ENCODE data around the gene STK11. TPM values are rescaled to one million over a fixed set of nuclear protein-coding genes. Genes with fewer than 3 reads are reported as not detected.
A peak's percentile ranks its signal among the peaks of the same experiment; 100 is the strongest.

Gene STK11
- total RNA-seq, 1 experiment from 2014 or later, result 70.1 TPM

DNA sequence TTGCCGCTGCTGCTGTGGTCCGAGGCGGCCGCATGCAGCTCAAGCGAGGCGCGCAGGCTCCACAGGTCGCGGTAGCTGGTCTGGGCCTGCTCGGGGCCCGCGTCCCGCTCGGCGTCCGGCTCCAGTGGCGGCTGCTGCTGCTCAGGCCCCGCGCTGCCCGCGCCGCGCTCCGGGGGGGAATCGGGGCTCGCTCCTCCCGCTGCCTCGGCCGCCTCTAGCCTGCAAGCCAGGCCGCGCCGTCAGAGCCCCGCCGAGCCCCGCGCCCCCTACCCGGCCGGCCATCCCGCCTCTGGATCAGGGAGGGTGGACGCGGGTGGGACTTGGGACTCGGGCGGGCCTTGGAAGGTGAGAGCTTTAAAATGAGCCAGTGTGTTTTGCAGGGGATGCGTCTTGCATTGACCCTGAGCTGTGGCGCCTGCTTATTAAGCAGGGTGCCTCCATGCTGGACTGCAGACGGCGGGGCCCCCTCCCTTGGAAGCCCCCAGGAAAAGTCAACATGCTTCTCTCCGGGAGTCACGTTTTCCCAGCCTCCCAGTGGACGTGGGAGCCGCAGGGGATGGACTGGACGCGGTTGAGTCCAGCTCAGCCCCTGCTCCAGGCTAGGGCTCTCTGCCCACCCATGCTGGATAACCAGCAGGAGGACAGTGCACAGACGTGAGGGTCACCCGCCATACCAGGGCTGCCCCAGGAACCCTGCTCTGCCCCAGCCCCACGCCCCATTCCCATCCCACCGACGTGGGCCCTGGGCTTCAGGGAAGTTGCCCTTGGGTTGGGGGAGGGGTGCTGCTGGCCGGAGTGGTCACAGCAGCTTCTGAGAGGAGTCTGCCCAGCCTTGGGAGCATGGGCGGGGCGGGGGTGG is 24.6 kb downstream of the STK11 start:
- no peak for DNase-seq (ENCODE audit: low read depth in 1 of 2, low spot score in 2 of 2)
- Histone ChIP-seq H3K27me3 (replicated peaks) (no peaks in the 10 kb centered on the region), H3K4me3 (no peak overlapping the region), H3K4me1 (replicated peaks) (no peaks in the 10 kb centered on the region), H3K36me3 (peaks cover 36% of the 10 kb centered on the region), H3K9me3 (replicated peaks) (no peaks in the 10 kb centered on the region), H3K27ac (no peak overlapping the region)

DNA sequence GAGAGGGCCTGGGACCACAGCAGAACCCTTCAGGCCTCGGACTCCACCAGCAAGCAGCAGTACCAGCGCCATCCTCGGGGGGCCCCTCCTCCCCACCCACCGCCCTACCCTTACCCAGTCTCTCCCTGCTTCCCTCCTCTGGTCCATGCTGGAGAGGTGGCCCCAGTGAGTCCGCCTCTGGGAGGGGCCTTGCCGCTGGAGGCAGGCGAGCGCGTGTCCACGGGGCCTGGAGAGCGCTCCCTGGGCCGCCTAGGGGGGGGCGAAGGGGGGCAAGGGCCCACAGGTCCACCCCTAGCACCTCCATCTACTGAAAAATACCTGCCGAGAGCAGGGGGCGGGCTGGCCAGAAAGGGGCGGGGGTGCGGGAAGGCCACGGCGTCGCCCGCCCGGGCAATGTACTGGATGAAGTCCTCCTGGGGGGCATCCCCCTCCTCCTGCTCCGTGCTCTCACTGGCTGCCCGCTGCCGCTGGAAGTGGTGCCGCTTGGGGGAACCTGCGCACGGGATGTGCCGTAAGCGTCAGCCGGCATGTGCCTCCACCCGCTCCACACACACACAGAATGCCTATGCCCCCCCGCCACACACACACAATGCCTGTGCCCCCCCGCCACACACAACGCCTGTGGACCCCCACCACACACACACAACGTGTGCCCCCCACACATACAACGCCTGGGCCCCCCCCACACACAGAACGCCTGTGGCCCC is 25.4 kb downstream of the STK11 start:
- Histone ChIP-seq H3K27ac (no peak overlapping the region), H3K27me3 (replicated peaks) (no peaks in the 10 kb centered on the region), H3K4me1 (replicated peaks) (peaks cover 4% of the 10 kb centered on the region), H3K4me3 (no peak overlapping the region), H3K36me3 (peaks cover 33% of the 10 kb centered on the region), H3K9me3 (replicated peaks) (no peaks in the 10 kb centered on the region)
- no peak for DNase-seq (ENCODE audit: low read depth in 1 of 2, low spot score in 2 of 2)

DNA sequence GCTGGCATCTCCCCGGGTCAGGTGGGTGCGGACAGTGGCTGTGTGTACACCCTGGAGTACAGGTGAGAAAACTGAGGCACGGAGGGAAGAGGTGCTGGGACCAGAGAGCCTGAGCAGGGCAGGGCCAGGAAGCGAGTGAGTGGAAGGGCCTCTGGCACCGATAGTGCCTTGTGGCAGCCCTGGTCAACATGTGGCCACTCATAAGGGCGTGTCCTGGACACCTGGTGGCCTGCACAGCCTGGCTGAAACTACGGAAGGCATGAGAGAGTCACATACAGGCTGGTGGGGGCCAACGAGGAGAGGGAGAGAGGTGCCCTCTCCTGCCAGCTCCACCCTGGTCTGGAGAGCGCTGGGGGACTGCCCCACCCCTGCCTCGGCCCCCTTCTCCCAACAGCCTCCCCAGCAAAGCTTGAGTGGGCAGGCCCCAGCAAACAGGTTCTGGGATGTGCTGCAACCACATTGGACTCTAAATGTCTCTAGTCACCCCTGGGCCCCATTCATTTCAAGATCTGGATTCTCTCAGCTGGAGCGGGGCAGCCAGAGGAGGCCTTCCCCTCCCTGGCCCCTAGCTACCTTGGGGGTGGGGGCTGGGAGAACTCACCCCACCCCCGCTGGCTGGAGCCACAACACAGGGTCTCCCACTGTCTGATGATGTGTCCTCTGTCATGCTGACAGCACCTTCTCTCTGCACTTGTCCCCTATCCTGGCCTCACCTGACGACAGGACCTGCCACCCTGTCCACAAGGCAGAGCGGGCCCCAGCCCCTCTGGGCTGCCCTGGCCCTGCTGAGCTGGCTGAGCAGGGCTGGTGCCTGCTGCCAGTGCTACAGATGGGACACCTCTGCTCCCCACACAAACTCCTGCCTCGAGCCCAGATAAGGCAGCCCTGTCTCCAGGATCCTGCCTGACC is 26.4 kb downstream of the STK11 start:
- peaks cover under 1% of the 10 kb centered on the region; the same call in 1 of the 2 replicates for H3K27me3 ChIP-seq (replicated peaks)
- H3K27ac ChIP-seq, result no peak overlapping the region
- H3K36me3 ChIP-seq, result peaks cover 22% of the 10 kb centered on the region
- peaks cover 13% of the 10 kb centered on the region for H3K4me1 ChIP-seq (replicated peaks)
- H3K9me3 ChIP-seq (replicated peaks), result no peaks in the 10 kb centered on the region
- H3K4me3 ChIP-seq, result no peak overlapping the region
- DNase-seq (ENCODE audit: low read depth in 1 of 2, low spot score in 2 of 2), result no peak

DNA sequence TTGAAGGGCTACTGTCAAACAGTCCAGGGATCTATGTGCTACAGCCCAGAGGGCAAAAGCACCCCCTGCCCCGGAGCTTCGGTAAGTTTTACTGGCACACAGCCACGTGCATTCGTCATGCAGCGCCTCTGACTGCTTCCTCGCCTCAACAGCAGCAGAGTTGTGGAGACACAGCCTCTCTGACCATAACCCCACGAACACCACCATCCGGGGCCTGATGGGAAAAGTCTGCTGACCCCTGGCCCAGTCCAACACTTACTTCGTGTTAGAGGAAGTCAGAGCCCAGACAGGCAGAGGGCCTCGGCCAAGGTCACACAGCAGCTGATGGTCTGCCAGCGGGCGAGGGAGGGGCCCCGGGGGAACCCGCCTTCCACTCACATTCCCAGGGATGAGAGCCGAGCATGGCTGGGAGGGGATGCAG is 27.1 kb downstream of the STK11 start:
- Histone ChIP-seq H3K27me3 (replicated peaks) (peaks cover 5% of the 10 kb centered on the region), H3K4me3 (no peak overlapping the region), H3K27ac (no peak overlapping the region), H3K9me3 (replicated peaks) (no peaks in the 10 kb centered on the region), H3K4me1 (replicated peaks) (peaks cover 20% of the 10 kb centered on the region), H3K36me3 (peaks cover 15% of the 10 kb centered on the region)
- no peak for DNase-seq (ENCODE audit: low read depth in 1 of 2, low spot score in 2 of 2)

DNA sequence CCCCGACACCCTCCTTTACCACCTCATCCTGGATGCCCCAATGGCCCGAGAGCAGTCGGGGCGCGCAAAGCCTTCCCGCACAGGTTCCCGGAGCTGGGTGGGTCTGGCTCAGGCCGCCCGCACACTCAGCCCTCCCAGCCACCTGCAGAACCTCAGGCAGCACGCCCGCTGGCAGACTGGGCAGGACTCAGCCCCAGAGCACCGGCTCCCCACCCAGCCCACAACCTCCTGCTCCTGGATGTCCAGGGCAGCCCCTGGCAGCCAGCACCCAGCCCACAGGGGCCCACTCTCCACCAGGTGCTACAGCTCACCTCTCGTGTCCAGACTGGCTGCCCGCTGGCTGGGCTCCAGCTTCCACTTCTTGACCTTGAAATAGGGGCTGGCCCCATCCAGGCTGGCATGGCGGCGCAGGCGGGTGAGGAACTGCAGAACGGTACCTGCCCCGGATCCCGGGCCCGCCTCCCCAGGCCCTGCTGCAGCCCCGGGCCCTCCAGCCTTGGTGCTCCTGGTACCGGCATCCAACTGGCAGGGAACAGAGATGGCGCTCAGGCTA is 27.6 kb downstream of the STK11 start:
- Histone ChIP-seq H3K27ac (no peak overlapping the region), H3K4me3 (no peak overlapping the region), H3K9me3 (replicated peaks) (no peaks in the 10 kb centered on the region), H3K36me3 (peaks cover 11% of the 10 kb centered on the region), H3K27me3 (replicated peaks) (peaks cover 5% of the 10 kb centered on the region), H3K4me1 (replicated peaks) (peaks cover 22% of the 10 kb centered on the region)
- no peak for DNase-seq (ENCODE audit: low read depth in 1 of 2, low spot score in 2 of 2)

DNA sequence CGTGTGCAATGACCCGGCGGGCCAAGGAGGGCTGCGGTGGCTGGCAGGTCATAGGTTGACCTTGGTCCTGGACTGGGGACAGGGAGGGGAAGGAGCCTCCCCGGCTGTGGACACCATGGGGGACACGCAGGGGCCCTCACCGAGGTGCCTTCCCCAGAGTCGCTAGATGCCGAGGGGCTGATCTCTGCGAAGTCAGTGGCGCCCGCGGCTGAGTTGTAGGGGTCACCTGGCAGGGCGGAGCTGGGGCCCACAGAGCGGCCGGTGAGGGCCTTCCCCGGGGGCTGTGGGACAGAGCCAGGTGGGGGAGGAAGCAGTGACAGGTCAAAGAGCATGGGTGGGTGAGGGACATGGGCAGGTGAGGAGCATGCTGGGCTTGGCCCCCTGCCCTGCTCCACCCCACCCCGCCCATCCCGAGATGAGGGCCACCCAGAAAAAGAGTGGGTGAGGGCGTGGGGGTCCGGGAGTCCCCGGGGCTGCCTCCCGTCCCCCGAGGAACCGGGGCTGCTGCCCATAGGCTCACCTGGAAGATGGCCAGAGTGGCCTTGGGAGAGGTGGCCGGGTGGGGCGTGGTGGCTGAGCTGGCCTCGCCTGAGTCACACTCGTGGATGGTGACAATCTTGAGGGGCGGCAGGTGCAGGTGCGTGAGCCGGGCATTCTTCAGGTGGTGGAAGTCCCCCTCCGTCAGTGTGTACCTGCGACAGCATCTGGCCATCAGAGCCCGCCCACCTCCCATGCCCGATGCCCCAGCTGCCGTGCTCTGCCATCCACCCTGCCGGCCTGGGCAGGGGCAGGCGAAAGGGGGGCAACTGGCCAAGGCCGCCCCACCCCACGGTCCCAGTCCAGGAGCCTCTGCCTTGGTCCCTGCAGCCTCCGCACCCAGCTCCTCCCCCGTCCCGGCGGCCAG is 28.7 kb downstream of the STK11 start:
- peaks cover 5% of the 10 kb centered on the region for H3K27me3 ChIP-seq (replicated peaks)
- H3K4me1 ChIP-seq (replicated peaks), result peaks cover 24% of the 10 kb centered on the region
- H3K9me3 ChIP-seq (replicated peaks), result no peaks in the 10 kb centered on the region
- no peak overlapping the region for H3K27ac ChIP-seq
- H3K4me3 ChIP-seq, result no peak overlapping the region
- H3K36me3 ChIP-seq, result peaks cover 10% of the 10 kb centered on the region
- no peak for DNase-seq (ENCODE audit: low read depth in 1 of 2, low spot score in 2 of 2)

DNA sequence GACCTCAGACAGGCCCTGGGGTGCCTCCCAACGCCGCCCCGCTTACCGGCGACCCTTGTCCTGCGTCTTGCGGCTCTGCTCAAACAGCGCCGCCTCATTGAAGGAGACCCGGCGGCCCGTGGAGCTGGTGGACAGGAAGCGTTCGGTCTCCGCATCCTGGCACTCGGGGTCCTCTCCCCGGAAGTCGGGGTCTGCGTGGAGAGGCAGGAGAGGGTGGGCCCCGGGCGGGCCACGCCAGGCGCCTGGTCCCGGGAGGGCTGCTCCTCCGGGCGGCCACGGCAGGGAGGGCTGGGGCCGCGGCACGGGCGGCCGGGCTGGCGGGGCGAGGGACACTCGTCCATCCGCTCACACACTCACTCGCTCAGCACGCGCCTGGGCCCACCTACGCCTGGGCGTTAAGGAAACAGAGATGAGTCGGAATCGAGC is 29.4 kb downstream of the STK11 start:
- peaks cover 28% of the 10 kb centered on the region for H3K4me1 ChIP-seq (replicated peaks)
- H3K36me3 ChIP-seq, result peaks cover 10% of the 10 kb centered on the region
- no peak for DNase-seq (ENCODE audit: low read depth in 1 of 2, low spot score in 2 of 2)
- no peaks in the 10 kb centered on the region for H3K9me3 ChIP-seq (replicated peaks)
- H3K27me3 ChIP-seq (replicated peaks), result peaks cover 5% of the 10 kb centered on the region
- no peak overlapping the region for H3K27ac ChIP-seq
- no peak overlapping the region for H3K4me3 ChIP-seq

DNA sequence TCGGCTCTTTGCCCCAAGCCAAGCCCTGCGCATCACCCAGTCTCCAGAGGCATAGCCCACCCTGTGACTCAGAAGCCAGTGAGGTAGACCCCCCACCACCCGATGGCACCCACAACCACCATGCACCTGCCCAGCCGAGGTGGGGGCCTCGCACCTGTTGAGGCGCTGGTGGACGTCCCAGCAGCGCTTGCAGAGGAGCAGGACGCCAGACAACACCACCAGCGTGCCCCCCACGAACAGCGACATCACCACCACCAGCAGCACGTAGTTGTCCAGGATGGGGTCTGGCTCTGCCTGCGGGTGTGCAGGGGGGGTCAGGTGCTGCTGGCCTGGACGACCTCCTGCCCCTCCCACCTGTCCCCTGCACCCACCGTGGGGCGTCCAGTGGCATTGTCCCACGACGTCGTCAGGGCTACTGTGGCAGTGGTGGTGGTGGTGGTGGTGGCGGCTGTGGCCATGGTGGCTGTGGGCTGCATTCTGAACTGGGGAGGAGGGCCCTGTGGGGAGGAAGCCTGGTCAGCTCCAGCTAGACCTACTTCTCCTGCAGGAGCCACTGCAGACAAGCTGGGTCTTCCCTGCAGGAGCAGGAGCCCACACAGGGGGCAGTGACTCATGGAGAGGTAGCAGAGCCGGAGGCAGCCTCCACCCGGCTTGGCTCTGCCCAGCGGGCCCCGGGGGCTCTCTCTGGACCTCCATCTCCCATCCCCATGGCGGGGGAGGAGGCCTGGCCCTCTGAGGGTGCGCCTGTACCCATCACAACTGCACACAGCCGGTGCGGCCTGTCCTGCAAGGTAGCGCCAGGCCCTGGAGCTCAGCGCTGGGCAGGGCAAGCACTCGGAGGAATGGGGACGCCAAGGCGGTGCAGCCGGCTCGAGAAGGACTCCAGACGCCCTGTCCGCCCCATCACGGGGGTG is 30.3 kb downstream of the STK11 start:
- H3K4me1 ChIP-seq (replicated peaks), result peaks cover 37% of the 10 kb centered on the region
- peaks cover 10% of the 10 kb centered on the region for H3K36me3 ChIP-seq
- H3K27me3 ChIP-seq (replicated peaks), result peaks cover 5% of the 10 kb centered on the region
- DNase-seq (ENCODE audit: low read depth in 1 of 2, low spot score in 2 of 2), result peak; percentile 55 to 81
- no peak overlapping the region for H3K4me3 ChIP-seq
- H3K9me3 ChIP-seq (replicated peaks), result no peaks in the 10 kb centered on the region
- no peak overlapping the region for H3K27ac ChIP-seq

DNA sequence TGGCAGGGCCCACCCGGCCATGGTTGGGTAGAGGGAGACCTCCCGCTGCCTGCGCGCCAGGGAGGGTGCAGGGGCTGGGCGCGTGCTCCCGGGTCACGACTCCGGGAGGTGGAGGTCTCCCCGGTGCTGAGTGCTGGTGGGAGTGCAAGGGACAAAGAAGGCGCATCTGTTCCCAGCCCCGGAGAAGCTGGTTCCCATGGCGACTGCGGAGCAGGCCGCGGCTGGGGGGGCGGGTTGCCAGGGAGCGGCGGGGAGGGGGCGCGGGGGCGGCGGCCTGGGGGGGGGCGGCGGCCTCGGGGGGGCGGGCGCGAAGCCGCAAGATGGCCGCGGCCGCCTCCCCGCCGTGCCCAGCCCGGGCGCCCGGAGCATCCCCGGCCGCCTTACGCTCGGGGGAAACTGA is 31.0 kb downstream of the STK11 start:
- Histone ChIP-seq H3K4me3 (peak overlapping the region; percentile 51), H3K36me3 (peaks cover 10% of the 10 kb centered on the region), H3K4me1 (replicated peaks) (peaks cover 44% of the 10 kb centered on the region), H3K27me3 (replicated peaks) (peaks cover 5% of the 10 kb centered on the region), H3K9me3 (replicated peaks) (no peaks in the 10 kb centered on the region), H3K27ac (no peak overlapping the region)
- no peak for DNase-seq (ENCODE audit: low read depth in 1 of 2, low spot score in 2 of 2)

DNA sequence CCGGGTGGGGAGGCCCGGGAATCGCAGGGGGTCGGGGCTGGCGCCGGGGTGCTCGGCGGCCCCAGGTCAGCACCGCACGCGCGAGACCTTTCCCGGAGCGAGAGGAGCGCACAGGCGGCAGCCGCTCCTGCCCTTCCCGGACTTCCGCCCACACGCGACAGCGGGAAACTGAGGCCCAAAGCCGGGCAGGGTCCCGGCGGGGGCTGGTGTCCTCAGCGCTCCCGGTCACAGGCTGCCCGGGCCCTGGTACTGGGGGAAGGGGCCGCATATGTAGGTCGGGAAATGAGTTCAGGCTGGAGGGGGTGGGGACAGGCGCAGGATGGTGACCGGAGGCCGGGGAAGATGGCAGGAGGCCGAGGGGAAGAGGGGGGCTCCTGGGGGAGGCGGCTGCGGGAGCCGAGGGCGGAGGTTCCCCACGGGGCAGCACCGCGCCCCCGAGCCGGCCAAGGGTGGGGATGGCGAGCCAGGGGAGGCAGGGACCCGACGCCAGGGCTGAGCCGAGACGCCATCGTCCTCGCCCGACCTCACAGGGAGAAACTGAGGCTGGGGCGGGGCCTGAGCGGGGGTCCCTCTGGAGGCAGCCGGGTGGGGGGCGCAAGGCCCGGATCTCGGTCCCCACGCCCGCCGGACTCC is 31.6 kb downstream of the STK11 start:
- Histone ChIP-seq H3K27ac (no peak overlapping the region), H3K9me3 (replicated peaks) (no peaks in the 10 kb centered on the region)
- no peak for DNase-seq (ENCODE audit: low read depth in 1 of 2, low spot score in 2 of 2)

DNA sequence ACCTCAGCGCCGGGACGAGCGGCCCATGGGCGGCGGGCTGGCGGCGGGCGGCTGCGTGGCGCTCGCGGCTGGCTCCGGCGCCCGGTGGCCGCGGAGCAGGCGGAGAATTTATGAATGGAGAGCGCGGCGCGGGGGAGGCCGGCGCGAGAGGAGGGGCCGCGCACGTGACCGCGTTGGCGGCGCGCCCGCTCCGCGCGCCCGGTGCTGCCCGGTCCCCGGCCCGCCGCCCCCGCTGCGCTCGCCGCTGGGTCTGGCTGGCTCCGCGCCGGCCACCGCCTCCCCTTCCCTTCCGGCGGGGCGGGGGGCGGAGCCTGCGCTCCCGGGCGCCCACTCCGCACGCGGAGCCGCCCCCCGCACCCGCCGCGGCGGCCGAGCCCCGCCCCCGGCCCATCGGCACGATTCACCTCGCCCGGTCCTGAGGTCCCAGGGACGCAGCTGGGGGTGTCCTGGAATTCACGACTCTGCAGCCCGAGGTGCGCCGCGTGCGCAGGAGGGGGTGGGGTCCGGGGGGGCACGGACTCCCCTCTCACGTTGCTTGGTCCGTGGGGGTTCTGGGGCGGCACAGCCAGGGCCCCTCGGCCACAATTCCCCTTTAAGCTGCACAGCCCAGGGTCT is 32.3 kb downstream of the STK11 start, which contains the start of gene CBARP:
Gene CBARP (minus strand): TSS at position 252 of the 615 bp plus-strand sequence. CDS start 1,905 bp downstream, outside the sequence.
- peaks cover 14% of the 10 kb centered on the region for H3K36me3 ChIP-seq
- H3K9me3 ChIP-seq (replicated peaks), result no peaks in the 10 kb centered on the region
- H3K4me1 ChIP-seq (replicated peaks), result peaks cover 56% of the 10 kb centered on the region
- peak within 1 kb of the TSS; percentile 51 for H3K4me3 ChIP-seq
- peaks cover 5% of the 10 kb centered on the region for H3K27me3 ChIP-seq (replicated peaks)
- no peak for DNase-seq (ENCODE audit: low read depth in 1 of 2, low spot score in 2 of 2)
- no peak within 1 kb of the TSS for H3K27ac ChIP-seq

More for the DNA sequence above, 31.6 kb downstream of the STK11 start:
- peaks cover 14% of the 10 kb centered on the region for H3K36me3 ChIP-seq
- peak overlapping the region; percentile 51 for H3K4me3 ChIP-seq
- H3K4me1 ChIP-seq (replicated peaks), result peaks cover 50% of the 10 kb centered on the region
- H3K27me3 ChIP-seq (replicated peaks), result peaks cover 5% of the 10 kb centered on the region
